Mononuclear cell (primary cell): Measurements from ENCODE around the gene TOP1. TPM values are rescaled to one million over a fixed set of nuclear protein-coding genes. Genes with fewer than 3 reads are reported as not detected.

Experiments used
- H3K27me3 ChIP-seq: 2 replicates; pipeline ENCODE4 v1.6.0; 2011; ENCODE audit warnings: low read length, control low read depth; ENCODE audit not compliant: insufficient read depth
- H3K4me1 ChIP-seq: 2 replicates; pipeline ENCODE4 v1.5.1; 2011; ENCODE audit warnings: mild to moderate bottlenecking, low read length, control low read depth; ENCODE audit not compliant: insufficient read depth
- H3K4me3 ChIP-seq: 2 replicates; pipeline ENCODE4 v1.5.1; 2011; ENCODE audit warnings: mild to moderate bottlenecking, low read length, moderate library complexity
- H3K9me3 ChIP-seq: 2 replicates; pipeline ENCODE4 v1.5.1; 2011; ENCODE audit warnings: low read depth, mild to moderate bottlenecking, control low read depth, low read length
- total RNA-seq: library from RNA; depleted of rRNA; stranded (reverse); fragments of >200 nt; gene quantifications from one replicate; pipeline ENCODE4 v1.2.3, GENCODE V29; 2012

TOP1 gene
- total RNA-seq, 1 donor, result 26.2 TPM

DNA sequence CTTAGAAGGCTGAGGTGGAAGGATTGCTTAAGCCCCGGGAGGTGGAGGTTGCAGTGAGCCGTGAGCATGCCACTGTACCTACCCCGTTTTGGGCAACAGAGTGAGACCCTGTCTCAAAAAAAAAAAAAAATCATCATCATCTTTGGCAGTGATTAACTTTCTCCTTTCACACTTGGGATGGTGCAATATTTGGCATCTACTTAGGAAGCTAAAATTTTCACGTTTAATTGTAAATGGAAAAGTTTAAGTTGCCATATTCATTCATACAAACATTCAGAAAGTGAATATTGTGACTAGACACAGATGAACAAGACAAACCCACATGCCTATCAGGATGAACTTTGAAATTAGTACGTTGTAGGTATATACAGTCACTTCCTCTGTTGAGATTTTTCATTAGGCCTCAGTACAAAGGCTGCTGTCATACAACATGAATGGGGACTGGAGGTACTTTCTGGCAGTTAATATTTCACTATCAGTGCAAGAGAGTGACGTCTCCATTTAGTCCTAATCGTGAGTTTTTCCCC is 10.3 kb downstream of the TOP1 start:
- no peaks in the 10 kb centered on the region for H3K27me3 ChIP-seq
- H3K4me3 ChIP-seq, result no peak overlapping the region
- H3K9me3 ChIP-seq, result no peaks in the 10 kb centered on the region
- peaks cover 22% of the 10 kb centered on the region for H3K4me1 ChIP-seq

DNA sequence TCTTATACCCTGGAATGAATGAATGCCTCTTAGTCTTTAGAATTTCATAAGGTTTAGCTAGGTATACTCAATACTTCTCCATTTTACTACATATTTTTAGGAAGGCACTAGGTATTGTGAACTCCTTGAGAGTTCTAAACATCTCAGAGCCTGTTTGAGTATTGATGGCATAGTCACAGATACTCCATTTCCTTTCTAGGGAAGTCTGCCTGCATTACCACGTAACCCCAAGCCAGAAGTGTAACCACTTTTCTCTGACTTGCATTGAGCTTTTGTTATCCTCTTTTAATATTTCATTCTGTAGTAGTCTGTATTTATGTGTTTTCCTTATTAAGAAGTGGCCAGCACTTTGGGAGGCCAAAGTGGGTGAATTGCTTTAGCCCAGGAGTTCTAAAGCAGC is 12.2 kb downstream of the TOP1 start:
- Histone ChIP-seq H3K4me3 (no peak overlapping the region), H3K27me3 (no peaks in the 10 kb centered on the region), H3K9me3 (no peaks in the 10 kb centered on the region), H3K4me1 (peaks cover 19% of the 10 kb centered on the region)

DNA sequence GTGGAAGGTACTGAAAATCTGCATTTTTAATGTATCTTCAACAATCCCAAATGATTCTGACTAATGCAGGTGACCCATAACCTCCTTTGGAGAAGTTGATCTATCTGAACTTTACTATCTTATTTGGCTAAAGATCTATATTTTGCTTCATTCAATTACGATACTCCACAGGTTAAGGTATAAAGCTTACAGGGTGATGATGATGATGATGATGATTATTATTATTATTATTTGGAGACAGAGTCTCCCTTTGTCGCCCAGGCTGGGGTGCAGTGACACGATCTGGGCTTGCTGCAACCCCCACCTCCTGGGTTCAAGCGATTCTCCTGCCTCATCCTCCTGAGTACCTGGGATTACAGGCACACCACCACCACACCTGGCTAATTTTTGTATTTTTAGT is 13.1 kb downstream of the TOP1 start:
- Histone ChIP-seq H3K27me3 (no peaks in the 10 kb centered on the region), H3K4me1 (peaks cover 21% of the 10 kb centered on the region), H3K9me3 (no peaks in the 10 kb centered on the region), H3K4me3 (no peak overlapping the region)

DNA sequence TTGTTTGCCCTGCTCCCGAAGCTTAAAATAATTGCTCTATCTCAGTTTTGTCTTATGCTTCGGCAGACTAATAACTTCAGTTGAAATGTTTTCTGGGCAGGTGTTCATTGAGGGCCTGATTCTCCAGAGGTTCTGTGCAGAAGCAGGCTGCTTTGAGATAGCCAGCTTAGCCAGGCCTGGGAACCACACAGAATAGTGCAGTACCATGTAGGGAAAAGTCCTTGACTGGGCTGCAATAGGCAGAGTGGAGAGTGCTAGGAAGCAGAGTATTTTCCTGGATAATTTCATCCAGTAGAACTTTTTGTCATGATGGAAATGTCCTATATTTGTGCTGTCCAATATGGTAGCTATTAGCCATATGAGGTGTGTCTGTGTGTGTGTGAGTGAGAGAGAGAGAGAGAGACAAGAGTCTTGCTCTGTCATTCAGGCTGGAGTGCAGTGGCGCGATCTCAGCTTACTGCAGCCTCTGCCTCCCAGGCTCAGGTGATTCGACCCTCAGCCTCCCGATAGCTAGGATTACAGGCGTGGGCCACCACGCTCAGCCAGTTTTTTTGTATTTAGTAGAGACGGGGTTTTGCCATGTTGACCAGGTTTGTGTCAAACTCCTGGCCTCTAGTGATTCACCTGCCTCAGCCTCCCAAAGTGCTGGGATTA is 15.9 kb downstream of the TOP1 start:
- no peaks in the 10 kb centered on the region for H3K9me3 ChIP-seq
- peaks cover 41% of the 10 kb centered on the region for H3K4me1 ChIP-seq
- no peaks in the 10 kb centered on the region for H3K27me3 ChIP-seq
- no peak overlapping the region for H3K4me3 ChIP-seq

DNA sequence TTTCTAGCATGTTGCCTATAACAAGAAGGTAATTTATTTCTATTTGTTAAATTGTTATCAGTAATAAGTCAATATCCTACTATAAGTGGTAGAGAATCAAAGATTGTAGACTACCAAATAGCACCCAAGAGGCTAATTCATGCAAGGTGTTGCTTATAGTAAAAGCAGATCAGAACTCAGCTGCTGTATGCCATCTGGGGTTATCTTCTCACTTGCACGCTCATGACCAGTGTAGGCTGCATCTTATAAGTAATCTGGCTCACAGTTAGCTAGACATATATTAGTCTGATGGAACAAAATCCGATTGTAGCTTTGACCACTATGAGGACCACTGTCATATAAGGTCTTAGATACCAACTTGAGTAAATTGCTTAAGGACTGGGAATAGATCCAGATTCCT is 17.0 kb downstream of the TOP1 start:
- no peak overlapping the region for H3K4me3 ChIP-seq
- no peaks in the 10 kb centered on the region for H3K9me3 ChIP-seq
- H3K27me3 ChIP-seq, result no peaks in the 10 kb centered on the region
- peaks cover 48% of the 10 kb centered on the region for H3K4me1 ChIP-seq

DNA sequence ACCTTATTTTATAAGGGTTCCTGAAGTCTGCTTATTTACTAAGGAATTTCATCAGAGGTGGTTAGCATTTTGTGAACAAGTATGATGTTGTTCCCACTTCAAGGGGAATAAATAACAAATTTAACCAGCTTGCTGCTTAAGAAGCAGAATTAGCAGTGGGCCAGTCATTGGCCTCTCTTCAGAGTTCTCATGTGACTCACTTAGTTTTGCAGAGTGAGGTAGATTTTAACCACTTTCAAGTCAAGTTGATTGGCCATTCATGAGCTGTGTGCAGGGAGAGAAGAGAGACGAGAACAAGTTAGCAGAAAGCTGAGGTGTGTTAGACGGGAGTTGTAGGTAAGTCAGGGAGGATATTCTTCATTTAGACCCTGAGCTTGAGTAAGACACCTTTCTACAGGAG is 18.1 kb downstream of the TOP1 start:
- peaks cover 55% of the 10 kb centered on the region for H3K4me1 ChIP-seq
- H3K27me3 ChIP-seq, result no peaks in the 10 kb centered on the region
- no peak overlapping the region for H3K4me3 ChIP-seq
- H3K9me3 ChIP-seq, result no peaks in the 10 kb centered on the region

DNA sequence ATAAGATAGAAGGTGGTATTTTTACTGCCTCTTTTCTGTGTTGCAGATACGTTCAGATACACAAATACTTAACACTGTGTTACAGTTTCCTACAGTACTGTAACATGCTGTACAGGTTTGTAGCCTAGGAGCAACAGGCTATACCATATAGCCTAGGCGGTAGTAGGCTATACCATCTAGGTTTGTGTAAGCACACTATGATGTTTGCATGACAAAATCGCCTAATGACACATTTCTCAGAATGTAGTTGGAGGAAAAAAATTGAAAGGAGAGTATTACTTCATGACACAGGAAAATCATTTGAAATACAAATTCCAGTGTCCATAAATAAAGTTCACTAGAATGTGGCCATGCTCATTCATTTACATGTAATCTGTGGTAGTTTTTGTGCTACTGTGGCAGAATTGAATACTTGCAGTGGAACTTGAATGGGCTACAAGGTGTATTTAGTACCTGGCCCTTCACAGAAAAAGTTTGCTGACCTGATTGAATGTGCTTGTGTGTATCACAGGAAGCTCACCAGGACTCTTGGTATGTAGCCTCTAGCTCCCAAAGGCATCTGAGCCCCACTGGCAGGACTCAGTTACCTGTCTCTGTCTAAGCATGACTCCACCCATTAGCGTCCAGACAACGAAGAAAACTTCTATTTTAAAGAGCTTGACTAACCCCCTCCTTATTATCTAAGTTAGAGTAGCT is 18.8 kb downstream of the TOP1 start:
- no peaks in the 10 kb centered on the region for H3K9me3 ChIP-seq
- no peaks in the 10 kb centered on the region for H3K27me3 ChIP-seq
- no peak overlapping the region for H3K4me3 ChIP-seq
- H3K4me1 ChIP-seq, result peaks cover 60% of the 10 kb centered on the region

DNA sequence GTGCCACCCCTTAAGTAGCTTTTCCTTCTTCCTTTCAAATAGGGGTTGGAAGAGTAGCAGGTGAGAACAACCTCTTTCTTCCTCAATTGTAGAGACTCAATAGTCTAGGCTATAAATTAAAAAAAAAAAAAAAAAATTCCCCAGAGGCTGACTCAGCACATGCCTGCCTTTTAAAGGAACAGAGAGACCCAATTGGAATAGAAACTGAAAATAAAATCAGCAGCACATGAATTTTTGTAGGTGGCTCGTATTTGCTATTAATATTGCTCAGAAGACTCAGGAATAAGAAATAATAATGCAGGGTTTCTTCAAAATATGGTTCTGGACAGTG is 19.3 kb downstream of the TOP1 start:
- Histone ChIP-seq H3K9me3 (no peaks in the 10 kb centered on the region), H3K27me3 (no peaks in the 10 kb centered on the region), H3K4me1 (peaks cover 65% of the 10 kb centered on the region), H3K4me3 (no peak overlapping the region)

DNA sequence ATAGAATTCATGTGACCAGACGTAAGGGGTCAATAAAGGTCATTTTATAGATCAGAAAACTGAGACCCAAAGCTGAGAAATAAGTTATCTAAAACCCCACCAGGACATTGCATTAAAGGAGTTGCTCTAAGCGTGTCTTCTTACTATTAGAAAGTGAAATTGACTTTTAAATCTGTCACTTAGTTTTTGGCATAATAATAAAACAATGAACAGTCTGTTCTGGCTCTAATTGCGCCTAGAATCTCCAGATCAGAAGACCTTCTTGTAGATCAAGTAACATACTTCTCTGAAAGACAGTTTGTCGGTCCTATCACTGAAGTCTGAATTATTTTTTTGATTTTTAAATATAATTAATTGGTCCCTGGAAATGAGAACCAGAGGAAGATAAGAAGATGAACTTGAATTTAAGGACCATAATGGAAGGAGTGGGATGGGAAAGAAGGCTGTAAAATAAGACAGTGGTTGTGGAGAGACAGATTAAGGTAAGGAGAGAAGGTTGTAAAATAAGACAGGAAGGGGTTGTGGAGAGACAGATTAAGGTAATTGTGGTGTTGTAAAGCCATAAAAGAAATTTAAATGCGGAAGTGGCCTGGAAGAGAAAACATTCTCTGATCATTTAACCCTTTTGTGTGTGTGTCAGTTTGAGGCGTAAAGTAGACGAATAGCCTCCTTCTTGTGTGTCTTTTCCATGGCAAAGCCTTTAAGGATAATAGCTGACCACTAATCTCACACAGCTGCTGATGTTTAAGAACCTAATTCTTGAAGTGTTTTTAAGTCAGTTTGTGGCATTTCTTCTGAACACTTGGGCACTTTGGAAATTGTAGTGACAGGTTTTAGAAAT is 20.1 kb downstream of the TOP1 start:
- Histone ChIP-seq H3K9me3 (no peaks in the 10 kb centered on the region), H3K4me1 (peaks cover 68% of the 10 kb centered on the region), H3K27me3 (no peaks in the 10 kb centered on the region), H3K4me3 (no peak overlapping the region)

DNA sequence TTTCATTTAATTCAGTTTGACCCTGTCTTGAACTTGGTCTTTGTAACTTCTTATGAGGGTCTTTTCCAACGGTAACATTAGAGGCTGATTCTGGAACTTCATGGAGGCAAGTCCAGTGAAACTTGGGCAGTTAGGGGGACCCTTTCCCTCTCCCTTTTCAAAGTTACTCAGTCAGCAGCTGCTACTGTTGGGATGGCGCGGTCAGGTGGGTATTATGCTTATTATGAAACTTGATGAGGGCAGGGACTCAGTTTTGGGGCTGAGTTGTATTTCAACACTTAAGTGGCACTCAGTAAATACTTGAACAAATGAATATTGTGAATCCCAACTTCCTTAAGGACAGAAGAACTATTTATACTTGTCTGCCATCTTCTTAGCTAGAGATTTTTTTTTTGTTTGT is 20.8 kb downstream of the TOP1 start:
- Histone ChIP-seq H3K4me3 (no peak overlapping the region), H3K9me3 (no peaks in the 10 kb centered on the region), H3K4me1 (peaks cover 68% of the 10 kb centered on the region), H3K27me3 (no peaks in the 10 kb centered on the region)

DNA sequence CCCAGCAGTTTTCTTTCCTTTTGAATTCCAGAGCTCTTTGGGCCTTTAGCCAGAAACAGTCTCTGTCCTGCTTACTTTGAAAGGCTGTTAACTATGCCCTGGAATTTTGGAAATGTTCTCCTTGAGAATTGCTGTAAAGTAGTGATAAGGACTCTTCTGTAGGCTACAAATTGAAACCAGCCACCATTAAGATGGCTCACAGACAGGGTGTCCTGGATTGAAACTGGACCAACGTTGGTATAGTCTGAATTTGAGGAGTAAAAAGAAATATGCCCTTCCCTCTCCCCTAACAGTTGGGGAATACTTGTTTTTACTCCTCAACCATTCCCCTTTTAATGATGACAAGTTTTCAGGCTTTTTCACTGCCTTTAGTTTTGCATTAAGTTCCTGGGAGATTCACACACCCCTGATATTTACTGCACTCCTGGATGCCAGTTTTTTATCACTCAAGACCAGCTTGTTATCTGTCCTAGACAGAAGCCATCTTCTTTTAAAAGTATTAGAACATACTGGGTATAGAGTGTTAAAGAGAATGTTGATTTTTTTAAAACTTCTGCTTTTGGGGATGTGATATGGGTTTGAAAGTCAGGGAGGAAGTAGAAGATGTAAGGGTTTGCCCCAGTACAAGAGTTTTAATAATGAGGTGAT is 21.9 kb downstream of the TOP1 start:
- peaks cover 68% of the 10 kb centered on the region for H3K4me1 ChIP-seq
- no peaks in the 10 kb centered on the region for H3K27me3 ChIP-seq
- H3K9me3 ChIP-seq, result no peaks in the 10 kb centered on the region
- H3K4me3 ChIP-seq, result no peak overlapping the region

DNA sequence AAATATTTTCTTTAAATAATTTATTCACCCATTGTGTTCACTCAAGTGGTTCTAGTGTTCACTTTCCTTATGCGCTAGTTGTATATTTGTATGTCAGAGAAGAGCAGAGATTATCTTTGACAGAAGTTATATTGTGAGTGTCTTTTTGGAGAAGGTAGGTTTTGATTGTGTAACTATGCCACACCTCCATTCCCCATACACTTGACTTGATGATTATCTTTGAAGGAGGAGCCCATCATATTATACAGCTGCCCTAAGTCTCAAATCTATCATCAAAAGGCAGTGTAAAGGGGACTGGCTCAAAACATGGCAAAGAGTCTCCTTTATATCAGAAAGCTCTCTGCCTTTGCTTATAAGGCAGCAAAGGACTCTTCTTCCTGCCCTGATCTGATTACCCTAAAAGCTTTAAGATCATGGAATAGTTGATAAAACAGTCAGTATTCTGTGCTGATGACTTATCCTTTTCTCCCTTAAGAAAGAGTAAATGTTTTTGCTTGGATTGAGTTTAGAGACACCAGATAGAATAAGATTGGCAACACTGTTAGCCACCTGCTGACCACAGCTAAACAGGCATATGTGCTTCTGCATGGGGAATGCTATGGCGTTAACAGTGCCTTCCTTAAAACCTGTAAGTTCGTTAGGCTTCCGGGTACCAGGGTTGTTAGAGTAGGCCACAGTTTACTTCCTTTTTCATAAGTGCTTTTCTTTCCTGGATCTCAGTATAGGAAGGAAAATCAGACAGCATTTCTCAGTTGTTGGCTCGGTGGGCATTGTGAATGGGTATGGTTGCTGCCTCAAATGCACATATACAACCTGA is 22.6 kb downstream of the TOP1 start:
- Histone ChIP-seq H3K9me3 (no peaks in the 10 kb centered on the region), H3K4me1 (peaks cover 67% of the 10 kb centered on the region), H3K4me3 (no peak overlapping the region), H3K27me3 (no peaks in the 10 kb centered on the region)

DNA sequence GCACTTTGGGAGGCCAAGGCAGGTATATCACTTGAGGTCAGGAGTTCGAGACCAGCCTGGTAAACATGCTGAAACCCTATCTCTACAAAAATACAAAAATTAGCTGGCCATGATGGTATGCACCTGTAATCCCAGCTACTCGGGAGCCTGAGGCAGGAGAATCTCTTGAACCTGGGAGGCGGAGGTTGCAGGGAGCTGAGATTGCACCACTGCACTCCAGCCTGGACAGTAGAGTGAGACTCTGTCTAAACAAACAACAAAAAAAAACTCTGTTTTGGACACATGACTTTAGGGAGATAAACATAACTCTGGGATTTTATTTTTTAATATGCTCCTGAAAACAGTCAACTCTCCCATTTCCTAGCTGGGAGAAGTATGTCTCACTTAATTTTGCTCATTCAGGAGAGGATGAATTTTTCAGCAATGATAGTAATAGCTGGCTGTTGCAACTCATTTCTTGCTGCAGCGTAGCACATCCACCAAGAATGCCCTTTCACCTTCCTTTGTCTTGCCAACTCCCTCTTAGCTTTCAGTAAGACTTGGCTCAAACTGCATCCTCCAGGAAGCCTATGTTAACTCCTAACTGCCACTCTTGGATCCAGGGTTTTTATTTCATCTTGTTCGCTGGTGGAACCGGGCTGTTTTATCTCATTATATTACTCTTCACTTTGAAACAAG is 24.3 kb downstream of the TOP1 start:
- peaks cover 54% of the 10 kb centered on the region for H3K4me1 ChIP-seq
- H3K4me3 ChIP-seq, result no peak overlapping the region
- no peaks in the 10 kb centered on the region for H3K27me3 ChIP-seq
- H3K9me3 ChIP-seq, result no peaks in the 10 kb centered on the region
